Duodenal mucosa (tissue), 2 donors: ENCODE measurements around the gene EBI3.

ENCODE experiments used
- H3K27ac ChIP-seq: one replicate; pipeline ENCODE4 v1.7.0; 2013; ENCODE audit warnings: low read depth, low read length
- H3K27me3 ChIP-seq, 2 donors: one replicate each; pipeline ENCODE4 v1.7.0; 2013; ENCODE audit warnings: low read length in 2 of 2, control low read depth in 1 of 2; ENCODE audit not compliant: insufficient read depth in 2 of 2, control insufficient read depth in 1 of 2
- H3K36me3 ChIP-seq, 2 donors: one replicate each; pipeline ENCODE4 v1.7.0; 2013; ENCODE audit warnings: low read length in 2 of 2, control low read depth in 1 of 2; ENCODE audit not compliant: insufficient read depth in 2 of 2, control insufficient read depth in 1 of 2
- H3K4me1 ChIP-seq, 2 donors: one replicate each; pipeline ENCODE4 v1.7.0; 2013; ENCODE audit warnings: low read length in 2 of 2, control low read depth in 1 of 2; ENCODE audit not compliant: insufficient read depth in 2 of 2, control insufficient read depth in 1 of 2
- H3K4me3 ChIP-seq, 2 donors: one replicate each; pipeline ENCODE4 v1.7.0; 2013; ENCODE audit warnings: low read length in 2 of 2, low read depth in 1 of 2
- H3K9ac ChIP-seq, 2 donors: one replicate each; pipeline ENCODE4 v1.7.0; 2013; ENCODE audit warnings: low read length in 2 of 2, low read depth in 1 of 2
- H3K9me3 ChIP-seq, 2 donors: one replicate each; pipeline ENCODE4 v1.7.0; 2013; ENCODE audit warnings: low read length in 2 of 2, control low read depth in 1 of 2; ENCODE audit not compliant: control insufficient read depth in 1 of 2

EBI3 gene

GRCh38 chr19:4200940-4201542, 28.3 kb upstream of the EBI3 start:
- H3K27me3 ChIP-seq = peaks cover 25 to 39% of the 10 kb centered on the region in 2 donors
- no peak overlapping the region for H3K27ac ChIP-seq
- no peak overlapping the region for H3K4me3 ChIP-seq
- H3K9me3 ChIP-seq = no peaks in the 10 kb centered on the region
- peaks cover 0 to 4% of the 10 kb centered on the region in 2 donors for H3K4me1 ChIP-seq
- no peaks in the 10 kb centered on the region for H3K36me3 ChIP-seq
- H3K9ac ChIP-seq = no peak overlapping the region

- Histone ChIP-seq H3K4me1 (peaks cover 0 to 4% of the 10 kb centered on the region in 2 donors), H3K4me3 (no peak overlapping the region), H3K27me3 (peaks cover 21 to 36% of the 10 kb centered on the region in 2 donors), H3K36me3 (no peaks in the 10 kb centered on the region), H3K9me3 (no peaks in the 10 kb centered on the region), H3K27ac (no peak overlapping the region), H3K9ac (no peak overlapping the region)
Observed at GRCh38 chr19:4201798-4202197, 27.5 kb upstream of the EBI3 start.

- peaks cover 0 to 6% of the 10 kb centered on the region in 2 donors for H3K27me3 ChIP-seq
- H3K4me3 ChIP-seq = no peak overlapping the region
- no peak overlapping the region for H3K27ac ChIP-seq
- H3K4me1 ChIP-seq = no peaks in the 10 kb centered on the region
- no peak overlapping the region for H3K9ac ChIP-seq
- H3K9me3 ChIP-seq = no peaks in the 10 kb centered on the region
- H3K36me3 ChIP-seq = no peaks in the 10 kb centered on the region
Observed at GRCh38 chr19:4206818-4207484, 22.4 kb upstream of the EBI3 start.

- Histone ChIP-seq H3K4me3 (no peak overlapping the region), H3K4me1 (no peaks in the 10 kb centered on the region), H3K36me3 (no peaks in the 10 kb centered on the region), H3K27ac (no peak overlapping the region), H3K9ac (no peak overlapping the region), H3K9me3 (no peaks in the 10 kb centered on the region), H3K27me3 (peaks cover 0 to 5% of the 10 kb centered on the region in 2 donors)
Observed at GRCh38 chr19:4208385-4209094, 20.8 kb upstream of the EBI3 start.

- no peak overlapping the region for H3K9ac ChIP-seq
- H3K27ac ChIP-seq = no peak overlapping the region
- peaks cover 0 to 5% of the 10 kb centered on the region in 2 donors for H3K27me3 ChIP-seq
- H3K4me1 ChIP-seq = no peaks in the 10 kb centered on the region
- no peak overlapping the region for H3K4me3 ChIP-seq
- no peaks in the 10 kb centered on the region for H3K36me3 ChIP-seq
- no peaks in the 10 kb centered on the region for H3K9me3 ChIP-seq
Observed at GRCh38 chr19:4210166-4210731, 19.1 kb upstream of the EBI3 start.

GRCh38 chr19:4213116-4213515, 16.2 kb upstream of the EBI3 start:
- H3K9me3 ChIP-seq = no peaks in the 10 kb centered on the region
- H3K36me3 ChIP-seq = no peaks in the 10 kb centered on the region
- H3K4me3 ChIP-seq = no peak overlapping the region
- H3K27ac ChIP-seq = no peak overlapping the region
- H3K4me1 ChIP-seq = no peaks in the 10 kb centered on the region
- peaks cover 0 to 5% of the 10 kb centered on the region in 2 donors for H3K27me3 ChIP-seq
- H3K9ac ChIP-seq = no peak overlapping the region

GRCh38 chr19:4215807-4216206, 13.5 kb upstream of the EBI3 start:
- no peaks in the 10 kb centered on the region for H3K36me3 ChIP-seq
- H3K27ac ChIP-seq = no peak overlapping the region
- H3K9me3 ChIP-seq = no peaks in the 10 kb centered on the region
- H3K4me1 ChIP-seq = no peaks in the 10 kb centered on the region
- peaks cover 0 to 3% of the 10 kb centered on the region in 2 donors for H3K27me3 ChIP-seq
- no peak overlapping the region for H3K9ac ChIP-seq
- H3K4me3 ChIP-seq = no peak overlapping the region

GRCh38 chr19:4216846-4217245, 12.5 kb upstream of the EBI3 start:
- no peak overlapping the region for H3K4me3 ChIP-seq
- no peaks in the 10 kb centered on the region for H3K36me3 ChIP-seq
- H3K27me3 ChIP-seq = peaks cover 0 to 3% of the 10 kb centered on the region in 2 donors
- H3K9me3 ChIP-seq = no peaks in the 10 kb centered on the region
- no peak overlapping the region for H3K27ac ChIP-seq
- H3K4me1 ChIP-seq = no peaks in the 10 kb centered on the region
- no peak overlapping the region for H3K9ac ChIP-seq

GRCh38 chr19:4217429-4218264, 11.7 kb upstream of the EBI3 start:
- H3K36me3 ChIP-seq = no peaks in the 10 kb centered on the region
- H3K4me3 ChIP-seq = no peak overlapping the region
- H3K27me3 ChIP-seq = no peaks in the 10 kb centered on the region
- no peaks in the 10 kb centered on the region for H3K4me1 ChIP-seq
- no peak overlapping the region for H3K27ac ChIP-seq
- no peak overlapping the region for H3K9ac ChIP-seq
- H3K9me3 ChIP-seq = no peaks in the 10 kb centered on the region
